MCF 10A (cell line): ENCODE results near the gene BRAT1. TPM values are rescaled to one million over a fixed set of nuclear protein-coding genes. Genes with fewer than 3 reads are reported as not detected.
"Not testable (repeated sequence)": the region's sequence is repeated elsewhere in the genome, so short reads cannot be mapped to it uniquely, and the experiment has no call there.

Source experiments
- BruUV-seq: library from RNA; stranded (reverse); fragments of 400-500 nt; replicated peaks from 2 replicates; lab custom pipeline; 2021; lab: Mats Ljungman, UMichigan
- CTCF ChIA-PET: fragments of 300-600 bp; sonication (Branson Sonifier 250); formaldehyde crosslinking; extraction: SDS; loops from one replicate; lab custom pipeline; 2021; ENCODE audit warnings: antibody characterized with exemption, inconsistent platforms; lab: Yijun Ruan, JAX
- POLR2A ChIA-PET: fragments of 300-600, 350-650 bp; sonication (Branson Sonifier 250); formaldehyde crosslinking; extraction: SDS; loops from one replicate; lab custom pipeline; 2020; ENCODE audit warnings: antibody characterized with exemption, inconsistent platforms; lab: Yijun Ruan, JAX
- DNase-seq: peaks from one replicate; pipeline ENCODE4 v3.0.0-alpha.2; 2018; ENCODE audit not compliant: unreplicated experiment
- H3K27ac Mint-ChIP-seq: one replicate; pipeline ENCODE4 v1.8.0; 2022; ENCODE audit warnings: mild to moderate bottlenecking, low read depth, mixed read lengths; ENCODE audit not compliant: unreplicated experiment
- H3K27me3 Mint-ChIP-seq: one replicate; pipeline ENCODE4 v1.8.0; 2022; ENCODE audit warnings: mixed read lengths; ENCODE audit not compliant: insufficient read depth, unreplicated experiment
- H3K36me3 Mint-ChIP-seq: one replicate; pipeline ENCODE4 v1.8.0; 2022; ENCODE audit warnings: mild to moderate bottlenecking, moderate library complexity, mixed read lengths; ENCODE audit not compliant: insufficient read depth, unreplicated experiment
- H3K4me1 Mint-ChIP-seq: one replicate; pipeline ENCODE4 v1.8.0; 2022; ENCODE audit warnings: mixed read lengths; ENCODE audit not compliant: insufficient read depth, unreplicated experiment
- H3K4me3 Mint-ChIP-seq: one replicate; pipeline ENCODE4 v1.8.0; 2022; ENCODE audit warnings: mild to moderate bottlenecking, moderate library complexity, mixed read lengths; ENCODE audit not compliant: unreplicated experiment
- H3K9me3 Mint-ChIP-seq: one replicate; pipeline ENCODE4 v1.8.0; 2022; ENCODE audit warnings: mixed read lengths; ENCODE audit not compliant: unreplicated experiment
- CTCF ChIP-seq: fragments of 200-600 bp; IDR thresholded peaks from one replicate; pipeline ENCODE4 v1.8.0; 2022; ENCODE audit warnings: antibody characterized with exemption, mild to moderate bottlenecking; ENCODE audit not compliant: unreplicated experiment
- intact Hi-C: fragments of 100-400 bp; cut with micrococcal nuclease; formaldehyde crosslinking; loops from 2 replicates; pipeline ENCODE4 v1.14.1; 2022
- total RNA-seq: library from RNA; stranded (reverse); gene quantifications from 2 replicates; pipeline ENCODE4 v1.2.3, GENCODE V29; 2022

The BRAT1 gene
- total RNA-seq, 1 experiment from 2014 or later, result 18.0 TPM

DNA sequence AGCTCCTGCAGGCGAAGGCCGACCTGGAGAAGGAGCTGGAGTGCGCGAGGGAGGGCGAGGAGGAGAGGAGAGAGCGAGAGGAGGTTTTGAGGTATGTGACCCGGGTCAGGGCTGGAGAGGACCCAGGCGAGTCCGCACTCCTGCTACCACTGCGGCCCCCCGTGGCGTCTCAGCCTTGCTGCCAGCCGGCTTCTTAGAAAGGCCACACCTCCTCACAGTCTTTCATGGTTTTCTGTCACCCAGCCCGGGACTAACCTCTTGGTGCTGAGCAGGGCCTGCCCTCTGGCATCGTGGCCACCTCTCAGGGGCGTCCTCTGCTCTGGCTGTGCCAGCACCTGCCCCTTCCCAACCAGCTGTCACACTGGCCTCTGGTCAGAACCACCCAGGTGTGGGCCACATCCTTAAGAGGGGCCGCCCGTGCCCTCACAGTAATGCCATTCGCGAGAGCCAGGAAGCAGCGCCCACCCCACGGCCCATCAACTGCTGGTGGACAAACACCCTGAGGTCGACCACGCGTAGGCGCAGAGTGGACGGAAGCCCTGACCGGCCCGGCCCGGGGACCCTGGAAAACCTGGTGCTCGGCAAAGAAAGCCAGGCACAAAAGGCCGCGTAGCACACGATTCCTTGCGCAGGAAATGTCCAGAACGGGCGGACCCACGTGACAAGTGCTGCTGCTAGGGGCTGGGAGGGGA lies 37.9 kb upstream of the BRAT1 start:
- ChIA-PET POLR2A (interaction anchor here (0.6 kb wide), 1 partner anchor 37 kb away, joined by 3 read pairs; no protein-coding TSS in a partner anchor), CTCF (no interaction called here)
- peaks cover 53% of the 10 kb centered on the region for H3K36me3 Mint-ChIP-seq

DNA sequence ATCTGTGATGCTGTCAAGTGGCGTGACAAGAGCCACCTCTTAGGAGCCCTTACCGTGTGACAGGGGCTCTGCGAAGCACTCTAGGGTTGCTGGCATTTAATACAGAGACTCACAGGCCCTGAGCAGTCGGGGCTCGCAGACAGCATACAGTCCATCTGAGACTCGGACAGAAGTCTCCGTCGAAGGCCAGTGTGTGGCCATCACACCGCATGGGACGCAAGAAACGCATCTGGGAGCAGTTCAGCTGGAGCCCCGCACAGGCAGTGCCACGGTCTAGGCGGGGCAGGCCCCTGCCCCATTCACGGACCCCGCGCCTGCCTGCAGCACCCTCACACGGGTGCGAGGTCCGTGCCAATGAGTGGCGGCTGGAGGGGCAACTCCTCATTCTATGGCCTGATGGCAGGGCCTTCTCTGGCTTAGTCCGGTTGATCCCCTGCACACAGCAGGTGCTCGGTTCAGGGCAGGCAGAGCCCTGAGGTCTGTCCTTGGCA lies 37.1 kb upstream of the BRAT1 start:
- no TSS peak for BruUV-seq
- POLR2A ChIA-PET, result no interaction called here
- intact Hi-C loops, result no loop called here
- H3K36me3 Mint-ChIP-seq, result peaks cover 53% of the 10 kb centered on the region
- CTCF ChIA-PET, result no interaction called here
- H3K9me3 Mint-ChIP-seq, result no peaks in the 10 kb centered on the region
- H3K4me1 Mint-ChIP-seq, result no peaks in the 10 kb centered on the region
- H3K27ac Mint-ChIP-seq, result no peak overlapping the region
- H3K27me3 Mint-ChIP-seq, result no peaks in the 10 kb centered on the region
- no peak overlapping the region for H3K4me3 Mint-ChIP-seq
- DNase-seq, result no peak
- no peak for TF ChIP-seq CTCF

More for the DNA sequence above, 37.9 kb upstream of the BRAT1 start:
- intact Hi-C loops, result no loop called here
- no peak for DNase-seq
- H3K4me1 Mint-ChIP-seq, result no peaks in the 10 kb centered on the region
- no peaks in the 10 kb centered on the region for H3K27me3 Mint-ChIP-seq
- no peaks in the 10 kb centered on the region for H3K9me3 Mint-ChIP-seq
- no peak overlapping the region for H3K4me3 Mint-ChIP-seq
- no TSS peak for BruUV-seq
- TF ChIP-seq CTCF, result no peak
- no peak overlapping the region for H3K27ac Mint-ChIP-seq

- H3K27me3 Mint-ChIP-seq, POLR2A ChIA-PET, BruUV-seq, H3K4me3 Mint-ChIP-seq, H3K4me1 Mint-ChIP-seq, intact Hi-C loops, DNase-seq, H3K9me3 Mint-ChIP-seq, H3K27ac Mint-ChIP-seq: not testable (repeated sequence)
- peaks cover 53% of the 10 kb centered on the region for H3K36me3 Mint-ChIP-seq
- CTCF ChIA-PET, result interaction anchor here (0.5 to 1.6 kb wide), 2 partner anchors 38 to 138 kb away, joined by 4 to 5 read pairs; no protein-coding TSS in a partner anchor
These were observed 34.6 kb upstream of the BRAT1 start for GRCh38 chr7:2589941-2590340.

- Mint-ChIP-seq H3K27ac (no peak overlapping the region), H3K9me3 (no peaks in the 10 kb centered on the region), H3K36me3 (peaks cover 53% of the 10 kb centered on the region), H3K4me3 (no peak overlapping the region), H3K4me1 (no peaks in the 10 kb centered on the region), H3K27me3 (no peaks in the 10 kb centered on the region)
- no peak for TF ChIP-seq CTCF
- DNase-seq, result no peak
- BruUV-seq, result no TSS peak
- ChIA-PET POLR2A (no interaction called here), CTCF (interaction anchor here (0.6 to 1.6 kb wide), 2 partner anchors 19 to 137 kb away, joined by 3 to 5 read pairs; no protein-coding TSS in a partner anchor)
- intact Hi-C loops, result no loop called here
These were observed 34.0 kb upstream of the BRAT1 start for GRCh38 chr7:2589341-2589740.
